ENCODE data around the gene DNAH14. TPM values are rescaled to one million over a fixed set of nuclear protein-coding genes. Genes with fewer than 3 reads are reported as not detected.

Gene DNAH14
- total RNA-seq, 4 donors from 2014 or later = 1.5 to 14.1 (median 3.3) TPM

DNA sequence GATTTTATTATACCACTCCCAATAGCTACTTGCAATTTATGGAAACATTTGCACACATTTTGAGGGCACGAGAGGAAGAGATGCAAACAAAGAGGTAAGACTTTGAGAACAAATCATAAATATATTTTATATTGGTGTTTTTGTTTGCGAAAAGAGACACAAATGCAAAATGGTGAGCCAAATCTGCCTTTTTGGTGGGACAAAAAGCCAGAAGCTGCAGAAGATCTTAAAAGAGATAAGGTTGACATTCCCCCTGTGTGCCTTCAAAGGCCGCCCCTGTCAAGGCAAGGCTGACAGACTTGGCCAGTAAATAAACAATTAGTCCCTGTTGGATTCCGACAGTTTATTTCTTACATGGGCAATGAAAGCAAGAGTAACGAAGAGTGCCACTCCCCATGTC, 375.5 kb downstream of the DNAH14 start:
- TF ChIP-seq, protein P1, sequence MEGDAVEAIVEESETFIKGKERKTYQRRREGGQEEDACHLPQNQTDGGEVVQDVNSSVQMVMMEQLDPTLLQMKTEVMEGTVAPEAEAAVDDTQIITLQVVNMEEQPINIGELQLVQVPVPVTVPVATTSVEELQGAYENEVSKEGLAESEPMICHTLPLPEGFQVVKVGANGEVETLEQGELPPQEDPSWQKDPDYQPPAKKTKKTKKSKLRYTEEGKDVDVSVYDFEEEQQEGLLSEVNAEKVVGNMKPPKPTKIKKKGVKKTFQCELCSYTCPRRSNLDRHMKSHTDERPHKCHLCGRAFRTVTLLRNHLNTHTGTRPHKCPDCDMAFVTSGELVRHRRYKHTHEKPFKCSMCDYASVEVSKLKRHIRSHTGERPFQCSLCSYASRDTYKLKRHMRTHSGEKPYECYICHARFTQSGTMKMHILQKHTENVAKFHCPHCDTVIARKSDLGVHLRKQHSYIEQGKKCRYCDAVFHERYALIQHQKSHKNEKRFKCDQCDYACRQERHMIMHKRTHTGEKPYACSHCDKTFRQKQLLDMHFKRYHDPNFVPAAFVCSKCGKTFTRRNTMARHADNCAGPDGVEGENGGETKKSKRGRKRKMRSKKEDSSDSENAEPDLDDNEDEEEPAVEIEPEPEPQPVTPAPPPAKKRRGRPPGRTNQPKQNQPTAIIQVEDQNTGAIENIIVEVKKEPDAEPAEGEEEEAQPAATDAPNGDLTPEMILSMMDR (IDR thresholded peaks at IDR 0.05; ENCODE audit: low read depth) = no peak

DNA sequence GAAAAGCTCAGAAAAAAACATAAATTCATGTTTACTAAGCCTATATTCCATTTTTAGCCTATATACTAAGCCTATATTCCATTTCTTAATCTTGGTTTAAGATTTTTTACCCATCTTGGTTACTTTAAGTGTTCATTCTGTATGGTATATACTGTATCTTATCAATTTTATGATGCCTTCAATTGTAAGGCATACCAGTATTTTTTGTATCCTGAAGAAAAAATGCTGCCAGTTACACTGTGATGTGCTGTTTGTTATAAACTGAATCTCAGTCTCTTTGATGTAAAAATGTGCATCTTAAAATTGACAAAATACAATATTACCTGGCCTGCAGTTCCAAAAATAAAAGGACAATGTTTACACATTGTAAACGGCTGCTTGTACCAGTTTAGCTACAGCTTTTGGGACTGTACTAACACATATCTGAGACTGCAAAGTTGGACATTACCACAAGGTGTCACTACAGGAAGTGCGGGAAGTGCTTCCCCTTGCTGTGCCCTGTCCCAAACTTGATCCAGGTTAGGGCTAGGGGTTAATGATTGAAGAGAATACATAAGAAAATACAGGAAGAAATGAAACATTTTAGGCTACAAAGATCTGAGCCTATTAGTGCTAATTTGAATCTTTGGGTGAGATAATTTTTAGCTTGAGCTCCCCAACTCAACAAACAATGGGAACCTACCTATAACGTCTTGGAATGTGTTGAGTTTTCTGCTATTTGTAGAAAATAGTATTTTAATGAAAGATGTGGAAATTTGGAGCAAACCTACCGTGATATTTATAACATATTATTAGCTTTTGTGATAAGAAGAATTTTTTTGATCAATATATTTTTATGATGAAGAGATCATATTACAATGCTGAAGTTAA, 389.5 kb downstream of the DNAH14 start:
- TF ChIP-seq, protein P1 (IDR thresholded peaks at IDR 0.05; ENCODE audit: low read depth) = no peak

DNA sequence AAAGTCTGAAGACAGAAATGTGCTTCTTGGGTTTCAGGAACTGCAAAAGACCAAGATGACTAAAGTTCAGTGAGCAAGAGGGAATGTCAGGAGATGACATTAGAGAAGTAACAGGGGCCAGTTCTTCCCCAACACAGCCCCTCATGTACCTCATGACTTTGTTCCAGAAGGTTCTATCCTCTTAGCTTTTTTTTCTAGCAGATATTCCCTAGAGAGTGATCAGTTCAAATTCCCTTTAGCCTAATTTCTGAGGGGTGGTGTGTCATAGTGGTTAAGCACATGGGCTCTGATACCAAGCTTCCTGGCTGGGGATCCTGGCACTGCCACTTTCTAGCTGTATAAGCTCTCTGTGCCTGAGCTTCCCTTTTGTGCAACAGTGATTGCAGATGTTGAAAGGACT, 390.4 kb downstream of the DNAH14 start:
- TF ChIP-seq, protein P1 (IDR thresholded peaks at IDR 0.05; ENCODE audit: low read depth) = no peak

DNA sequence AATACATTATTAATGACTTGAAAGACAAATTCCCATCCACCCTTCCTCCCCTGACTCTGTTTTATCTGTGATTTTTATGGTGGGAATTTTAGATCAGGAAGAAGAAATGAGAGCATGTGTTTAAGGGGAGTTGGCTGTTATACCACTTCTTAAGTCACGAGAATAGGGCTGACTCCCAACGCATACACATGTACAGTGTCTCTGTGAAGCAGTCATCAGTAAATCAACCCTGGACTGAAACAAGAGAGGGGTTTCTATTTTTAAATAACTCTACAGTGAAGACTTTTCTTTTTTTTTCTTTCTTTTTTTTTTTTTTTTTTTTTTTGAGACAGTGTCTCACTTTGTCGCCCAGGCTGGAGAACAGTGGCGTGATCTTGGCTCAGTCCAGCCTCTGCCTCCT, 392.3 kb downstream of the DNAH14 start:
- TF ChIP-seq, protein P1 (IDR thresholded peaks at IDR 0.05; ENCODE audit: low read depth) = no peak

DNA sequence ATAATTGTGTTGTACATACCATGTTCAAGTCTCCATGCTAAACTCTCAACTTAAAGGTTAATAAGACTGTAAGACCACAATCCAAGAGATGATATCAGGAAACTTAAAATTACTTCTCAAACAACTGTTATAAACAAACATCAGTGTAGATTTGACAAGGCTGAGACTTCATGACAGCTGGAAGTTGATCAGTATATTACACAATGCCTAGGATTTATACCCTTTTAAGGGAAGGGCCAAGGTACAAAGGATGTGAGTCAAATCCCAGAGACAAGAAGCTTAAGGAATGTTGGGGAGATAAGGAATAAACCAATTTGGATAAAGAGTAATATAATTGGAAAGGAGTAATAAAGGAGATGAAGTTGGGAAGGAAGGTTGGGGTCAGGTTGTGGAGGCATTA, 399.6 kb downstream of the DNAH14 start:
- TF ChIP-seq, protein P1 (IDR thresholded peaks at IDR 0.05; ENCODE audit: low read depth) = no peak

DNA sequence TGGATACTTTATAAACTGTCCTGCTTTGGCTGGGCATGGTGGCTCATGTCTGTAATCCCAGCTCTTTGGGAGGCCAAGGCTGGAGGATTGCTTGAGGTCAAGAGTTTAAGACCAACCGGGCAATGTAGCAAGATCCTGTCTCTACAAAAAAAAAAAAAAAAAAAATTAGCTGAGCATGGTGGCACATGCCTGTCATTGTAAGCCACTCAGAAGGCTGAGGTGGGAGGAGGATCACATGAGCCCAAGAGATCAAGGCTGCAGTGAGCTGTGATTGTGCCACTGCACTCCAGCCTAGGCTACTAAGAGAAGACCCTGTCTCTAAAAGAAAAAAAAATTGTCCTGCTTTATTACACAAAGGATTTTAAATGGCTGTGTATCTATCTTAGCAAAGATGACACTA, 403.2 kb downstream of the DNAH14 start:
- TF ChIP-seq, protein P1 (IDR thresholded peaks at IDR 0.05; ENCODE audit: low read depth) = no peak

DNA sequence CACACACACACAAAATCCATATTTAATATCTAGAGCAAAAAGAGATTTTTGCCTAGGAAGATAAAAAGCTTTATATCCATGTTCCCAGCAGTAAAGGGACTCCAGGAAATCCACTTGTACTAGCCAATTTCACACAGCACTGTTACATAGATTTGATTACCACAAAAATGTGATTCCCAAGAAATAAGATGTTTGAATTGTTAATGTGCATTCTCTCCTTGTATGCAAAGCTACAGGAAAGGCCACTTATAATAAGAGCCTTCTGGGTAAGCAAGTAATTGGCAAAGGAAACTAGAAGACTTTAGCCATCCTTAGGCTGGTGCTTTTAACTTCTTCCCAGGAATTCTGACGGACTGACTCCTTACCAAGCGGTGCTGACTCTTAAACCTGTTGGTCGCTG, 409.1 kb downstream of the DNAH14 start:
- TF ChIP-seq, protein P1 (IDR thresholded peaks at IDR 0.05; ENCODE audit: low read depth) = no peak
